Measurements from ENCODE around the gene ZNF536.

DNA sequence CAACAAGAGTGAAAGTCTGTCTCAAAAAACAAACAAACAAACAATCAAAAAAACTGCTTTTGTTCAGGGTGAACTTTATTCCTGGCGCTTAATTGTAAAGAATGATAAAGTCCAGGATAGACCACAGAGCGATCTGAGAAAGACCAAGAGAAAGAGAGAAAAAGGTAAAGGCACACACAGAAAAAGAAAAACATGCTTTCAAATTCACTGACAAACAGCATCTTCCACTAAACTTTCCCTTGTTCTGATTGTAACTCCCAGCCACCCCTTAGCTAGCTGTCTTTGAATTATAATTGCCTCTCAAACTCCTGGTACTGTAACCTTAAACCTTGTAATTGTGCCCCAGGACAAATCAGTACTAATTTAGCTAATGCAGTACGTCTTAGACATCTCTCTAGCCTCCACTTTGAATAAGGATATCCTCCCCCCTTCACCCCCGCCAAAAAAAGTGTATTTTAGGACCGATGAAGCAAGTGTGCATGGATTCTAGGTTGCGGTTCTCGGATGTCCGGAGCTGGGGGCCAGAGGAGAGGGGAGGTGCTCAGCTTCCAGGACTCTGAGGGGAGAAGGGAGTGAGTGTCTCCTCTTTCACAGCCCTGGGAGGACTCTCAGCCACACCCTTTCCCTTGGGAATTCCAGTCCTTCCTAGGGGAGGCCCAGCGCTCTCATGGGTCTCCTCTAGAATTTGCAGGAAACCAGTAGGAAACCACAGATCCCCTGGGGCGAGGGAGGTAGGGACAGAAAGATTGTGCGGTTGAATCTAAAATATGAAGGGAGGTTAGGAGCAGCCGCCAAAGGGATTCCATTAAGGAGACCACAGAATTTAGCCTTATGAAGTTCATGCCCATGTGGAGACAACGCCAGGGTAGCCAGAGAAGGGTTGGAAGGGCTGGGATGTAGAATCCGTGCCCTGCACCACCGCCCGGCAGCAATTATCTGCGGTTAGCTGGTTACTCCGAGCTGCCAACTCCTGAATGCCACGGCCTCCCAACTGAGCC lies 19.7 kb downstream of the ZNF536 start:
- TF ChIP-seq, protein P1, sequence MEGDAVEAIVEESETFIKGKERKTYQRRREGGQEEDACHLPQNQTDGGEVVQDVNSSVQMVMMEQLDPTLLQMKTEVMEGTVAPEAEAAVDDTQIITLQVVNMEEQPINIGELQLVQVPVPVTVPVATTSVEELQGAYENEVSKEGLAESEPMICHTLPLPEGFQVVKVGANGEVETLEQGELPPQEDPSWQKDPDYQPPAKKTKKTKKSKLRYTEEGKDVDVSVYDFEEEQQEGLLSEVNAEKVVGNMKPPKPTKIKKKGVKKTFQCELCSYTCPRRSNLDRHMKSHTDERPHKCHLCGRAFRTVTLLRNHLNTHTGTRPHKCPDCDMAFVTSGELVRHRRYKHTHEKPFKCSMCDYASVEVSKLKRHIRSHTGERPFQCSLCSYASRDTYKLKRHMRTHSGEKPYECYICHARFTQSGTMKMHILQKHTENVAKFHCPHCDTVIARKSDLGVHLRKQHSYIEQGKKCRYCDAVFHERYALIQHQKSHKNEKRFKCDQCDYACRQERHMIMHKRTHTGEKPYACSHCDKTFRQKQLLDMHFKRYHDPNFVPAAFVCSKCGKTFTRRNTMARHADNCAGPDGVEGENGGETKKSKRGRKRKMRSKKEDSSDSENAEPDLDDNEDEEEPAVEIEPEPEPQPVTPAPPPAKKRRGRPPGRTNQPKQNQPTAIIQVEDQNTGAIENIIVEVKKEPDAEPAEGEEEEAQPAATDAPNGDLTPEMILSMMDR (IDR thresholded peaks at IDR 0.05), result no peak
- TF ChIP-seq POLR2A (IDR thresholded peaks at IDR 0.05), result no peak

All from ovary (tissue), 3 donors.